Ishikawa (cell line): ENCODE results near the gene COPA.

ENCODE experiments used
- CEBPB ChIP-seq: IDR thresholded peaks from 2 replicates; pipeline ENCODE4 v1.6.1; 2012
- CREB1 ChIP-seq: IDR thresholded peaks from 2 replicates; pipeline ENCODE4 v1.6.1; 2012; ENCODE audit warnings: low read depth
- EGR1 ChIP-seq: IDR thresholded peaks from 2 replicates; pipeline ENCODE4 v1.6.1; 2012
- EP300 ChIP-seq: IDR thresholded peaks from 2 replicates; pipeline ENCODE4 v1.6.1; 2012; ENCODE audit warnings: borderline replicate concordance
- FOXM1 ChIP-seq: IDR thresholded peaks from 2 replicates; pipeline ENCODE4 v1.6.1; 2012; ENCODE audit warnings: low read depth, borderline replicate concordance
- MAX ChIP-seq: IDR thresholded peaks from 2 replicates; pipeline ENCODE4 v1.6.1; 2012
- NFIC ChIP-seq: IDR thresholded peaks from 2 replicates; pipeline ENCODE4 v1.6.1; 2012
- RAD21 ChIP-seq: IDR thresholded peaks from 2 replicates; pipeline ENCODE4 v1.6.1; 2012; ENCODE audit warnings: low read depth
- REST ChIP-seq: IDR thresholded peaks from 2 replicates; pipeline ENCODE4 v1.6.1; 2012; ENCODE audit warnings: low read depth, mild to moderate bottlenecking
- TAF1 ChIP-seq: IDR thresholded peaks from 2 replicates; pipeline ENCODE4 v1.6.1; 2012; ENCODE audit warnings: low read depth, mild to moderate bottlenecking
- TCF12 ChIP-seq: IDR thresholded peaks from 2 replicates; pipeline ENCODE4 v1.6.1; 2012; ENCODE audit warnings: low read depth
- TEAD4 ChIP-seq: IDR thresholded peaks from 2 replicates; pipeline ENCODE4 v1.6.1; 2012
- YY1 ChIP-seq: IDR thresholded peaks from 2 replicates; pipeline ENCODE4 v1.6.1; 2012; ENCODE audit warnings: low read depth
- ZBTB7A ChIP-seq: IDR thresholded peaks from 2 replicates; pipeline ENCODE4 v1.6.1; 2012; ENCODE audit warnings: low read depth
- TF ChIP-seq, protein P1 (sequence below): IDR thresholded peaks from 2 replicates; pipeline ENCODE4 v1.6.1; 2012

Gene COPA

GRCh38 chr1:160244209-160244608 is 98.8 kb downstream of the COPA start:
- no peak for TF ChIP-seq NFIC
- TF ChIP-seq CEBPB, result no peak
- no peak for TF ChIP-seq EP300
- no peak for TF ChIP-seq CREB1
- no peak for TF ChIP-seq FOXM1
- TF ChIP-seq TAF1, result no peak
- TF ChIP-seq MAX, result no peak
- TF ChIP-seq, protein P1, sequence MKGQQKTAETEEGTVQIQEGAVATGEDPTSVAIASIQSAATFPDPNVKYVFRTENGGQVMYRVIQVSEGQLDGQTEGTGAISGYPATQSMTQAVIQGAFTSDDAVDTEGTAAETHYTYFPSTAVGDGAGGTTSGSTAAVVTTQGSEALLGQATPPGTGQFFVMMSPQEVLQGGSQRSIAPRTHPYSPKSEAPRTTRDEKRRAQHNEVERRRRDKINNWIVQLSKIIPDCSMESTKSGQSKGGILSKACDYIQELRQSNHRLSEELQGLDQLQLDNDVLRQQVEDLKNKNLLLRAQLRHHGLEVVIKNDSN, result no peak
- TF ChIP-seq RAD21, result no peak
- TF ChIP-seq TEAD4, result no peak
- TF ChIP-seq ZBTB7A, result no peak
- no peak for TF ChIP-seq TCF12
- no peak for TF ChIP-seq EGR1
- no peak for TF ChIP-seq YY1
- TF ChIP-seq REST, result no peak

DNA sequence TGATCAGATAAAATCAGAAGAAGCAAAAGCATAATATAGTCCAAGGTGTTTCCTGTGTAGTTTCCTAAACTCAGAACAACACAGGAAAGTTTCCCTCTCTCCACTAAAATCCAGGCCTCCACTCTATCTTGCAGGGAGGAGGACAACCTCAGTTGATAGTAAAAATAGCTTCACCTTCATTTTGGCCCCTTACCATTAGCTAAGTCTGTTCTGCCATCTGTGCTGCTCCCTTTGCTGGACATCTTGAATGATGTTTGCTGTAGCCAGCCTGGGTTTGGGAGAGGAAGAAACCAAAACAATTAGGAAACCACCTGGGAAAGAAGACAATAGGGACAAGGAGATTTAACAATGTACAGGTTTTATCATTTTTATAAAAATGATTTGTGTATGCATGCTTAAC is 99.3 kb downstream of the COPA start:
- TF ChIP-seq REST (no peak), TCF12 (no peak), CEBPB (no peak), EGR1 (no peak), MAX (no peak), CREB1 (no peak), FOXM1 (no peak), EP300 (no peak), RAD21 (no peak), YY1 (no peak), TEAD4 (no peak)

- TF ChIP-seq EGR1 (no peak), NFIC (no peak), RAD21 (peak; percentile 4; the same call in 1 of the 2 replicates), CREB1 (no peak), REST (no peak), TCF12 (no peak)
These were observed 103.3 kb downstream of the COPA start for GRCh38 chr1:160239582-160240299.
